Prostate gland (tissue), 2 donors: ENCODE results near the gene LMO7. TPM values are rescaled to one million over a fixed set of nuclear protein-coding genes. Genes with fewer than 3 reads are reported as not detected.

Source experiments
- DNase-seq: peaks from one replicate; pipeline ENCODE4 v3.0.0-alpha.2; 2019; ENCODE audit warnings: low spot score
- H3K27ac ChIP-seq, 2 donors: fragments of 200-600 bp; sonication (generic); 2 replicates each; pipeline ENCODE4 v1.5.1; 2017 to 2019
- H3K27me3 ChIP-seq: fragments of 200-600 bp; sonication (generic); replicated peaks from 2 replicates; pipeline ENCODE4 v1.5.1; 2019; ENCODE audit not compliant: insufficient read depth
- H3K36me3 ChIP-seq, 2 donors: fragments of 200-600 bp; sonication (generic); 1 replicate in 1 of 2; 2 replicates in 1 of 2; pipeline versions ENCODE4 v1.5.1 to v1.8.1; 2017 to 2019
- H3K4me1 ChIP-seq: fragments of 200-600 bp; sonication (generic); replicated peaks from 2 replicates; pipeline ENCODE4 v1.5.1; 2019
- H3K4me3 ChIP-seq, 2 donors: fragments of 200-600 bp; sonication (generic); 2 replicates each; pipeline ENCODE4 v1.5.1; 2017 to 2019
- H3K9me3 ChIP-seq: fragments of 200-600 bp; sonication (generic); 2 replicates; pipeline ENCODE4 v1.5.1; 2017
- POLR2A ChIP-seq: fragments of 450-650 bp; IDR thresholded peaks from one replicate; pipeline ENCODE4 v1.6.1; 2016; ENCODE audit warnings: antibody characterized with exemption, mild to moderate bottlenecking
- POLR2AphosphoS5 ChIP-seq: sonication (generic); formaldehyde crosslinking; IDR thresholded peaks from one replicate; pipeline ENCODE4 v1.6.1; 2017; ENCODE audit warnings: antibody characterized with exemption
- WGBS: methylation state at CpG from one replicate; pipeline ENCODE4 v1.1.5; 2018; 5-methylcytosine and 5-hydroxymethylcytosine counted together
- intact Hi-C: fragments of 100-400 bp; cut with DNase I; formaldehyde crosslinking; loops from one replicate; pipeline ENCODE4 v1.14.2; 2022
- total RNA-seq, 2 donors: library from RNA; depleted of rRNA; stranded (reverse); fragments of >200 nt; gene quantifications; one replicate each; pipeline ENCODE4 v1.1.0, GENCODE V29; 2016
- TF ChIP-seq, protein P1 (sequence below), 4 experiments: fragments of 200-600 bp in 2 of 4; fragments of 450-650 bp in 2 of 4; sonication (generic) in 2 of 4; IDR thresholded peaks; 1 replicate in 3 of 4; 2 replicates in 1 of 4; pipeline ENCODE4 v1.5.1; 2016 to 2019; ENCODE audit warnings: antibody characterized with exemption in 4 of 4, mild to moderate bottlenecking in 2 of 4, moderate library complexity in 2 of 4

Gene LMO7
- total RNA-seq, 2 donors from 2014 or later: 87.8 to 99.9 TPM

- DNase-seq: no peak
- 96% methylated on average over 2 of the region's 2 CpGs for WGBS
- H3K27ac ChIP-seq: no peak overlapping the region
- H3K36me3 ChIP-seq: no peaks in the 10 kb centered on the region
- no peaks in the 10 kb centered on the region for H3K4me1 ChIP-seq
- no peak overlapping the region for H3K4me3 ChIP-seq
- H3K9me3 ChIP-seq: no peaks in the 10 kb centered on the region
- H3K27me3 ChIP-seq: no peaks in the 10 kb centered on the region
- intact Hi-C loops: no loop called here
- no peak for TF ChIP-seq POLR2AphosphoS5
- no peak for TF ChIP-seq POLR2A
- TF ChIP-seq, protein P1, sequence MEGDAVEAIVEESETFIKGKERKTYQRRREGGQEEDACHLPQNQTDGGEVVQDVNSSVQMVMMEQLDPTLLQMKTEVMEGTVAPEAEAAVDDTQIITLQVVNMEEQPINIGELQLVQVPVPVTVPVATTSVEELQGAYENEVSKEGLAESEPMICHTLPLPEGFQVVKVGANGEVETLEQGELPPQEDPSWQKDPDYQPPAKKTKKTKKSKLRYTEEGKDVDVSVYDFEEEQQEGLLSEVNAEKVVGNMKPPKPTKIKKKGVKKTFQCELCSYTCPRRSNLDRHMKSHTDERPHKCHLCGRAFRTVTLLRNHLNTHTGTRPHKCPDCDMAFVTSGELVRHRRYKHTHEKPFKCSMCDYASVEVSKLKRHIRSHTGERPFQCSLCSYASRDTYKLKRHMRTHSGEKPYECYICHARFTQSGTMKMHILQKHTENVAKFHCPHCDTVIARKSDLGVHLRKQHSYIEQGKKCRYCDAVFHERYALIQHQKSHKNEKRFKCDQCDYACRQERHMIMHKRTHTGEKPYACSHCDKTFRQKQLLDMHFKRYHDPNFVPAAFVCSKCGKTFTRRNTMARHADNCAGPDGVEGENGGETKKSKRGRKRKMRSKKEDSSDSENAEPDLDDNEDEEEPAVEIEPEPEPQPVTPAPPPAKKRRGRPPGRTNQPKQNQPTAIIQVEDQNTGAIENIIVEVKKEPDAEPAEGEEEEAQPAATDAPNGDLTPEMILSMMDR (IDR thresholded peaks at IDR 0.05): no peak
These were observed 159.1 kb downstream of the LMO7 start for GRCh38 chr13:75795274-75795673.

DNA sequence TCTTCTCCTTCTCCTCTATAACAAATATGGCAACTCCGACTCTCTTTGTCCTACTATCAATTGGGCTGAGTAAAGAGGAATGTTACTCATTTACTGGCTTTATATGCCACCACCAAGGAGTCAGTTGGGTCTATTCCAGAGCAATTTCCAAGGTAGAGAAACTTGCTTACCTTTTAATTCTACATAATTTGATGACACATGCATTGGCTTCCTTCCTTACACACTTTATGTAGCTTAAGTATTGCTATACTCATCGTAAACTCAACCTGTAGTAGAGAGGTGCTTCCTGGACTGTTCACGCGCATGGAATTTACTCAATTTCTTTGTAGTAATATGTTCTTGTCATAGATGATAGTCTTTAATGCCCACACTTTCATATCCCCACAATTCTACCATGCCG, 160.7 kb downstream of the LMO7 start:
- DNase-seq: no peak
- H3K4me3 ChIP-seq: no peak overlapping the region
- no peaks in the 10 kb centered on the region for H3K36me3 ChIP-seq
- H3K9me3 ChIP-seq: no peaks in the 10 kb centered on the region
- no peak for TF ChIP-seq POLR2A
- no peak for TF ChIP-seq POLR2AphosphoS5
- TF ChIP-seq, protein P1 (IDR thresholded peaks at IDR 0.05): no peak
- intact Hi-C loops: no loop called here
- H3K4me1 ChIP-seq: no peaks in the 10 kb centered on the region
- WGBS: 95% methylated on average over 5 of the region's 5 CpGs
- H3K27ac ChIP-seq: no peak overlapping the region
- no peaks in the 10 kb centered on the region for H3K27me3 ChIP-seq

GRCh38 chr13:75797239-75797638, 161.1 kb downstream of the LMO7 start:
- H3K27me3 ChIP-seq: no peaks in the 10 kb centered on the region
- no peak overlapping the region for H3K27ac ChIP-seq
- no peaks in the 10 kb centered on the region for H3K4me1 ChIP-seq
- WGBS: 78% methylated on average over 2 of the region's 2 CpGs
- no peak overlapping the region for H3K4me3 ChIP-seq
- no peak for DNase-seq
- intact Hi-C loops: no loop called here
- TF ChIP-seq, protein P1 (IDR thresholded peaks at IDR 0.05): no peak
- no peak for TF ChIP-seq POLR2A
- no peak for TF ChIP-seq POLR2AphosphoS5
- H3K36me3 ChIP-seq: no peaks in the 10 kb centered on the region
- H3K9me3 ChIP-seq: no peaks in the 10 kb centered on the region

DNA sequence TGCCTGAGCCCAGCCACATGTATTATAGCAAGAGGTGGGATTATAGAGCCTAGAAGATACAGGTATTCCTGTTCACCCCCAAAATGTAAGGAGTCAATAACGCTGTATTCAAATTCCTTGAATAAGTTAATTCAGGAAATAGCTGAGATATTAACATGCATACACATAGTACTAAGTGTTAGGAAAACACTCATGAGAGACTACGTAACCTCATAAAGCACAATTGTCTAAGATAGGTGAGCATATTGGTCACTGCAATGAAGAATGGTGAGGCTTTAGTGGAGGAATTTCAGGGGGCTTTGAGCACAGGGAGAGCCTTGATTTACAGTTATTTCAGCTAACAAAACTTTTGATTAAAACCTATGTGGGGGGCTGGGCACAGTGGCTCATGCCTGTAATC, 161.6 kb downstream of the LMO7 start:
- no peak overlapping the region for H3K4me3 ChIP-seq
- no peak for DNase-seq
- no peaks in the 10 kb centered on the region for H3K36me3 ChIP-seq
- no peaks in the 10 kb centered on the region for H3K27me3 ChIP-seq
- no peaks in the 10 kb centered on the region for H3K9me3 ChIP-seq
- intact Hi-C loops: no loop called here
- TF ChIP-seq, protein P1 (IDR thresholded peaks at IDR 0.05): no peak
- TF ChIP-seq POLR2A (no peak), POLR2AphosphoS5 (no peak)
- H3K4me1 ChIP-seq: no peaks in the 10 kb centered on the region
- H3K27ac ChIP-seq: no peak overlapping the region
- WGBS: 99% methylated on average over 2 of the region's 2 CpGs

GRCh38 chr13:75798353-75799255, 162.5 kb downstream of the LMO7 start:
- intact Hi-C loops: no loop called here
- H3K36me3 ChIP-seq: no peaks in the 10 kb centered on the region
- 75% methylated on average over 7 of the region's 7 CpGs for WGBS

More at GRCh38 chr13:75798353-75799255, 162.5 kb downstream of the LMO7 start:
- no peaks in the 10 kb centered on the region for H3K27me3 ChIP-seq
- no peaks in the 10 kb centered on the region for H3K9me3 ChIP-seq
- no peaks in the 10 kb centered on the region for H3K4me1 ChIP-seq
- no peak overlapping the region for H3K4me3 ChIP-seq
- TF ChIP-seq POLR2AphosphoS5 (no peak), POLR2A (no peak)
- TF ChIP-seq, protein P1 (IDR thresholded peaks at IDR 0.05): no peak
- no peak overlapping the region for H3K27ac ChIP-seq
- DNase-seq: no peak
